Tibial nerve (tissue), 4 donors: ENCODE data around the gene SLX4. TPM values are rescaled to one million over a fixed set of nuclear protein-coding genes. Genes with fewer than 3 reads are reported as not detected.

ENCODE experiments used
- DNase-seq, 2 donors: peaks; one replicate each; pipeline ENCODE4 v3.0.0-alpha.2; 2019; ENCODE audit warnings: low spot score in 2 of 2
- H3K27ac ChIP-seq, 4 donors: fragments of 200-600 bp; sonication (generic) in 3 of 4; one replicate each; pipeline ENCODE4 v1.5.1; 2017 to 2019; ENCODE audit warnings: mild to moderate bottlenecking in 1 of 4
- H3K27me3 ChIP-seq, 2 donors: fragments of 200-600 bp; sonication (generic) in 1 of 2; one replicate each; pipeline versions ENCODE4 v1.5.1 to v1.6.0; 2017 to 2019
- H3K36me3 ChIP-seq, 3 donors: fragments of 200-600 bp; sonication (generic); one replicate each; pipeline ENCODE4 v1.5.1; 2018 to 2019
- H3K4me1 ChIP-seq, 4 donors: fragments of 200-600 bp; sonication (generic) in 3 of 4; one replicate each; pipeline ENCODE4 v1.5.1; 2017 to 2019
- H3K4me3 ChIP-seq, 4 donors: fragments of 200-600 bp; sonication (generic) in 3 of 4; one replicate each; pipeline ENCODE4 v1.5.1; 2017 to 2019; ENCODE audit warnings: mild to moderate bottlenecking in 1 of 4, moderate library complexity in 1 of 4
- H3K9me3 ChIP-seq, 4 donors: fragments of 200-600 bp; sonication (generic) in 3 of 4; one replicate each; pipeline ENCODE4 v1.5.1; 2017 to 2019
- EP300 ChIP-seq, 2 donors: sonication (generic); formaldehyde crosslinking; IDR thresholded peaks; one replicate each; pipeline ENCODE4 v1.6.1; 2017; ENCODE audit warnings: antibody characterized with exemption in 2 of 2, mild to moderate bottlenecking in 1 of 2
- POLR2A ChIP-seq, 2 donors: fragments of 450-650 bp; IDR thresholded peaks; one replicate each; pipeline ENCODE4 v1.6.1; 2017; ENCODE audit warnings: antibody characterized with exemption in 2 of 2, mild to moderate bottlenecking in 2 of 2, moderate library complexity in 2 of 2
- WGBS, 2 donors: methylation state at CpG; one replicate each; pipeline ENCODE4 v1.1.5; 2018; 5-methylcytosine and 5-hydroxymethylcytosine counted together
- total RNA-seq, 4 donors: library from RNA; depleted of rRNA; stranded (reverse); fragments of >200 nt; gene quantifications; one replicate each; pipeline ENCODE4 v1.1.0, GENCODE V29; 2016
- TF ChIP-seq, protein P1 (sequence below), 5 experiments: fragments of 200-600 bp in 3 of 5; fragments of 450-650 bp in 2 of 5; sonication (generic) in 3 of 5; IDR thresholded peaks; one replicate each; pipeline ENCODE4 v1.5.1; 2016 to 2019; ENCODE audit warnings: antibody characterized with exemption in 5 of 5, mild to moderate bottlenecking in 3 of 5, moderate library complexity in 2 of 5

SLX4 gene
- total RNA-seq, 4 donors from 2014 or later = 4.8 to 8.1 (median 5.6) TPM

DNA sequence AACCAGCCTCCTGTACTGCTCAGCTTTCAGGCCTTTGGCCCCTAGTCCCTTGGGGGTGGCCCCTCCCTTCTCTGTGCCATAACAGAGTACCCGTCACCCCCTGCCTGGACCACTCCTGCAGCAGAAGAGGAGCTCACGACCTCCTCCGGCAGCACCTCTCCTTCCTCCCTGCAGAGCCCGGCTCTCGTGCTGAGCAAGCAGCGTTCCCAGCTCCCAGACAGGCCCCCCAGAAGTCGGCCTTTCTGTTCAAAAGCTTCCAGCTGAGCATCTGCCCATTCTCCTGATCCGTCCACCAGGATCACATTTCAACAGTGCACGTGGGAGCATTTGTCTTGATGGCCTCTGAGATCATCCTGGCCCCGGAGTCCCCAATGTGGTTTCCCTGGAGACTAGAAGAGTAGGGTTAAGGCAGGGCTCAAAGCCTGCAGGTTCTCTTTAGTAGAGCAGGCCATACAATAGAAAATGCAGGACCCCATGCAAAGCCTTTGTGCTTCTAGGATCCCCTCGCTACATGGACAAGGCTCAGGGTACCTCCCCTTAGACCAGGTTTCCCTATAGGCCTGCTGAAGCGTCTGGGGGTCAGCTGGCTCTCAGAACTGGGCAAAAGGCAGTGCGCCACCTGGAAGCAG is 69.8 kb downstream of the SLX4 start:
- WGBS, 2 donors = 75 to 82% methylated on average over 12 to 13 of the region's 13 CpGs
- Histone ChIP-seq H3K27me3 (no peaks in the 10 kb centered on the region), H3K27ac (no peak overlapping the region), H3K36me3 (peaks cover 0 to 56% (median 0%) of the 10 kb centered on the region in 3 donors), H3K4me1 (no peaks in the 10 kb centered on the region), H3K9me3 (no peaks in the 10 kb centered on the region), H3K4me3 (no peak overlapping the region)
- TF ChIP-seq, protein P1, sequence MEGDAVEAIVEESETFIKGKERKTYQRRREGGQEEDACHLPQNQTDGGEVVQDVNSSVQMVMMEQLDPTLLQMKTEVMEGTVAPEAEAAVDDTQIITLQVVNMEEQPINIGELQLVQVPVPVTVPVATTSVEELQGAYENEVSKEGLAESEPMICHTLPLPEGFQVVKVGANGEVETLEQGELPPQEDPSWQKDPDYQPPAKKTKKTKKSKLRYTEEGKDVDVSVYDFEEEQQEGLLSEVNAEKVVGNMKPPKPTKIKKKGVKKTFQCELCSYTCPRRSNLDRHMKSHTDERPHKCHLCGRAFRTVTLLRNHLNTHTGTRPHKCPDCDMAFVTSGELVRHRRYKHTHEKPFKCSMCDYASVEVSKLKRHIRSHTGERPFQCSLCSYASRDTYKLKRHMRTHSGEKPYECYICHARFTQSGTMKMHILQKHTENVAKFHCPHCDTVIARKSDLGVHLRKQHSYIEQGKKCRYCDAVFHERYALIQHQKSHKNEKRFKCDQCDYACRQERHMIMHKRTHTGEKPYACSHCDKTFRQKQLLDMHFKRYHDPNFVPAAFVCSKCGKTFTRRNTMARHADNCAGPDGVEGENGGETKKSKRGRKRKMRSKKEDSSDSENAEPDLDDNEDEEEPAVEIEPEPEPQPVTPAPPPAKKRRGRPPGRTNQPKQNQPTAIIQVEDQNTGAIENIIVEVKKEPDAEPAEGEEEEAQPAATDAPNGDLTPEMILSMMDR (IDR thresholded peaks at IDR 0.05) = no peak
- TF ChIP-seq EP300 (IDR thresholded peaks at IDR 0.05) (no peak), POLR2A (IDR thresholded peaks at IDR 0.05) (no peak)
- DNase-seq = no peak

DNA sequence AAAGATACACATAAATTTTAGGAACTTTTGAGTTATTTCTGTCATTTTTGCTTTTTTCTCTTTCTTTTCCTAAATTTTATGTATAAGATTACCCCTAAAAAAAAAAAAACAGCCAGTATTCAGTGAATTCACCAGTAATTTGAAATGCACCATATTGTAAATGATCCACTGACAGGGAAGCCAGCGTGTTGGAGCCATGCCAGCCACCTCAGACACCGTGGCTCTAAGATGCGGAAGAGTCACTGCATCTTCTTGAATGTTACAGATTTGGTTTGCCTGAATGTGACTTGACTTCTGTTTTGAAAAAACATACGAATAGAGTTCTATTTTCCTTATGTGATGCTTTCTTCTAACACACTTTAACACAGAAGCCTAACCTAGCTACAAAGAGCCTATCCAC is 73.2 kb downstream of the SLX4 start:
- WGBS, 2 donors = 82 to 92% methylated on average over 4 of the region's 4 CpGs
- H3K27ac ChIP-seq = no peak overlapping the region
- DNase-seq = no peak
- no peak overlapping the region for H3K4me3 ChIP-seq
- no peaks in the 10 kb centered on the region for H3K27me3 ChIP-seq
- peaks cover 0 to 90% (median 0%) of the 10 kb centered on the region in 3 donors for H3K36me3 ChIP-seq
- TF ChIP-seq EP300 (IDR thresholded peaks at IDR 0.05) = no peak
- no peak for TF ChIP-seq POLR2A (IDR thresholded peaks at IDR 0.05)
- TF ChIP-seq, protein P1 (IDR thresholded peaks at IDR 0.05) = no peak
- no peaks in the 10 kb centered on the region for H3K9me3 ChIP-seq
- H3K4me1 ChIP-seq = no peaks in the 10 kb centered on the region

DNA sequence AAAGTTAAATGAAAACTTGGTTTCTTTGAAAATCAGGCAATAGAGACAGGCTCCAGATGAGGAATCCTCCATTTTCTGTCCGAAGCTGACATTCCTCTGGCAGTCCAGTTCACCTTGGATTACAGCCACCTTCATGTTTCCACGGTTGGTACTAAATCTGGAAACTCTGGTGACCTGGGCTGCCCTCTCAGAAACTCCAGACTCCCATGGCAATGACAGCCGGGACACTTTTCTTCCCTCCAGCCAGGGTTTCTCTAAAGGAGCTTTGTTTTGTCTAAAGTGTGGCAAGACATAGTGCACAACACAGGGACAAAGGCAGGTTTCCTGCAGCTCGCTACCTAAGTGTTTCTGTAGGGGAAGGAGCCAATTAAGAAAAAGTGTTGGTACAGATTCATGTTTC is 74.6 kb downstream of the SLX4 start:
- H3K27me3 ChIP-seq = no peaks in the 10 kb centered on the region
- H3K9me3 ChIP-seq = no peaks in the 10 kb centered on the region
- no peaks in the 10 kb centered on the region for H3K4me1 ChIP-seq
- TF ChIP-seq, protein P1 (IDR thresholded peaks at IDR 0.05) = no peak
- TF ChIP-seq EP300 (IDR thresholded peaks at IDR 0.05) (no peak), POLR2A (IDR thresholded peaks at IDR 0.05) (no peak)
- 34 to 36% methylated on average over 4 of the region's 4 CpGs for WGBS, 2 donors
- H3K36me3 ChIP-seq = peaks cover 0 to 94% (median 0%) of the 10 kb centered on the region in 3 donors
- no peak overlapping the region for H3K27ac ChIP-seq
- H3K4me3 ChIP-seq = no peak overlapping the region
- DNase-seq = no peak

DNA sequence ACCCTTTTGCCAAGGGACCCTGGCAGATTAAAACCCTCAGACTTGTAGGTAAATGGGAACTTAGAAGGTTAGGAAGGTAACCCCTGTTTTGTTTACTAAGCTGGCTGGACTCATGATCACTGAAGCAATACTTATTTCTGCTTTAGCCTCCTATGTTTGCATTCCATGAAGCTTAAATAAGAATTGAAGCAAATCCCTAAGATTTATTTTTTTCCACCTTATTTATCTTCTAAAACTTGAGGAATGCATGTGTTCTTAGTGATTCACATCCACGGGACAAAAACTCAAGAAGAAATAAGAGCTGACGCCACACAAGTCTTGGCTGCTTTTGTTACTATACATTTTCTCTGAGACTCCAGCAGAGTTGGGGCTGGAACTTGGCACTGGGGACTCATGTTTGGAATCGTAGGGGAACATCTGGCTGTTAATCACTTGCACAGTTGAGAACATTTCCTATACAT is 75.1 kb downstream of the SLX4 start:
- 65 to 68% methylated on average over 3 of the region's 3 CpGs for WGBS, 2 donors
- H3K9me3 ChIP-seq = no peaks in the 10 kb centered on the region
- no peak for DNase-seq
- peaks cover 0 to 94% (median 0%) of the 10 kb centered on the region in 3 donors for H3K36me3 ChIP-seq
- H3K4me3 ChIP-seq = no peak overlapping the region
- TF ChIP-seq POLR2A (IDR thresholded peaks at IDR 0.05) = no peak
- no peak for TF ChIP-seq EP300 (IDR thresholded peaks at IDR 0.05)
- TF ChIP-seq, protein P1 (IDR thresholded peaks at IDR 0.05) = no peak
- H3K27ac ChIP-seq = no peak overlapping the region
- no peaks in the 10 kb centered on the region for H3K4me1 ChIP-seq
- no peaks in the 10 kb centered on the region for H3K27me3 ChIP-seq

DNA sequence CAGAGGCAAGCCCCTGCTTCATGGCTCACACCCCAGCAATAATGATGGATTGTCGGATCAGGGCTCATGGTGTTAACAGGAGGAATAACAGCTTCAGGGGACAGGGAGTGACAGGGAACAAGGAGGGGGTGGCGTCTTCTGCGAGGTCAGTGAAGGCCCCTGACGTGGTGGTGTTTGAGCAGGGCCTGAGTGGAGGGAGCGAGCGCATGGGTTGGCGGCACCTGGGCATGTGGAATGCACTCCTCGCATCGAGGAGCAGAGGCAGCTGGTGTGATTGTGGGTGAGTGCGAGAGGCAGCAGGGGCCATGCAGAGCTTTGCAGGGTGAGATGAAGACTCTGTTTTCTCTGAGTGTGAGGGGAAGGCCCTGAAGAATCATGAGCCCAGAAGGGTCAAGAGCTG is 77.3 kb downstream of the SLX4 start:
- H3K36me3 ChIP-seq = peaks cover 0 to 87% (median 0%) of the 10 kb centered on the region in 3 donors

More for the DNA sequence above, 77.3 kb downstream of the SLX4 start:
- H3K27me3 ChIP-seq = no peaks in the 10 kb centered on the region
- H3K4me3 ChIP-seq = no peak overlapping the region
- TF ChIP-seq EP300 (IDR thresholded peaks at IDR 0.05) (no peak), POLR2A (IDR thresholded peaks at IDR 0.05) (no peak)
- TF ChIP-seq, protein P1 (IDR thresholded peaks at IDR 0.05) = no peak
- no peak for DNase-seq
- H3K9me3 ChIP-seq = no peaks in the 10 kb centered on the region
- WGBS, 2 donors = 94% methylated on average over 10 of the region's 10 CpGs
- no peaks in the 10 kb centered on the region for H3K4me1 ChIP-seq
- no peak overlapping the region for H3K27ac ChIP-seq
